Heart left ventricle (tissue), 16 donors: ENCODE results near the gene DUSP23. TPM values are rescaled to one million over a fixed set of nuclear protein-coding genes. Genes with fewer than 3 reads are reported as not detected.

Experiments
- ATAC-seq, 4 donors: fragments of 200-7000 bp; cut with Tn5 transposase; one replicate each; pipeline ENCODE4 v1.9.1; 2020 to 2022; ENCODE audit warnings: moderate library complexity in 4 of 4, mild to moderate bottlenecking in 3 of 4, moderate number of reproducible peaks in 1 of 4
- DNase-seq, 5 donors: peaks; one replicate each; pipeline ENCODE4 v3.0.0-alpha.2; 2020
- H3K27ac ChIP-seq, 12 donors: fragments of 200-600 bp; sonication (generic) in 4 of 12; one replicate each; pipeline versions ENCODE4 v1.5.0 to v1.8.0; 2016 to 2022; ENCODE audit warnings: mild to moderate bottlenecking in 2 of 12
- H3K27me3 ChIP-seq, 9 donors: fragments of 200-600 bp; sonication (generic) in 2 of 9; one replicate each; pipeline versions ENCODE4 v1.5.1 to v1.8.0; 2016 to 2022; ENCODE audit warnings: mild to moderate bottlenecking in 3 of 9
- H3K36me3 ChIP-seq, 9 donors: fragments of 200-600 bp; sonication (generic) in 2 of 9; one replicate each; pipeline versions ENCODE4 v1.5.0 to v1.8.0; 2018 to 2022; ENCODE audit warnings: mild to moderate bottlenecking in 2 of 9
- H3K4me1 ChIP-seq, 12 donors: fragments of 200-600 bp; sonication (generic) in 4 of 12; one replicate each; pipeline versions ENCODE4 v1.5.0 to v1.8.0; 2016 to 2022; ENCODE audit warnings: mild to moderate bottlenecking in 3 of 12
- H3K4me3 ChIP-seq, 12 donors: fragments of 200-600 bp; sonication (generic) in 4 of 12; one replicate each; pipeline versions ENCODE4 v1.5.0 to v1.8.0; 2017 to 2022; ENCODE audit warnings: mild to moderate bottlenecking in 9 of 12, moderate library complexity in 4 of 12
- H3K9me3 ChIP-seq, 12 donors: fragments of 200-600 bp; sonication (generic) in 4 of 12; one replicate each; pipeline versions ENCODE4 v1.5.0 to v1.8.0; 2016 to 2022; ENCODE audit warnings: mild to moderate bottlenecking in 1 of 12
- CTCF ChIP-seq, 12 donors: fragments of 200-600 bp; sonication (generic) in 4 of 12; IDR thresholded peaks; one replicate each; pipeline versions ENCODE4 v1.5.0 to v1.8.0; 2018 to 2022; ENCODE audit warnings: antibody characterized with exemption in 12 of 12, mild to moderate bottlenecking in 5 of 12
- POLR2A ChIP-seq, 2 donors: fragments of 450-650 bp; IDR thresholded peaks; one replicate each; pipeline ENCODE4 v1.6.1; 2017; ENCODE audit warnings: antibody characterized with exemption in 2 of 2, mild to moderate bottlenecking in 2 of 2, moderate library complexity in 2 of 2
- WGBS, 4 donors: extraction: QIAGEN DNeasy Blood & Tissue Kit in 2 of 4; methylation state at CpG; one replicate each; pipeline versions ENCODE4 v1.1.5 to v1.1.7; 2013 to 2018; 5-methylcytosine and 5-hydroxymethylcytosine counted together
- intact Hi-C, 10 donors: fragments of 100-400 bp; cut with DNase I; formaldehyde crosslinking; loops; one replicate each; pipeline versions ENCODE4 v1.11.1 to v1.14.2; 2022
- polyA plus RNA-seq, 2 donors: library from polyadenylated mRNA; stranded (reverse); fragments of 200-250 nt; gene quantifications; one replicate each; pipeline ENCODE4 v1.2.3, GENCODE V29; 2013
- total RNA-seq, 9 donors: library from RNA; depleted of rRNA in 2 of 9; stranded (reverse); fragments of >200 nt in 2 of 9; fragmentation: NEBNext Ultra II Directional in 3 of 9; extraction: Animal tissue kit (Norgen Biotek cat#: 25700) in 3 of 9; gene quantifications; one replicate each; pipeline versions ENCODE4 v1.1.0 to v1.2.4, GENCODE V29; 2016 to 2023
- donor health status: ischemic (EF 13 %, LVEDD 7.1; RV severe dilation, severe dysfunction).
- donor health status: healthy with polysubstance abuse.
- donor health status: DM: no; HTN: yes; CAD: no.
- donor health status: DM: no; HTN: no; CAD: no.
- donor health status: ischemic (EF 25% LVEDD 6.9; RV normal size, moderate dysfunction).
- donor health status: ischemic (EF 25% LVEDD 5.7; RV mildly dilated, moderate dysfunction).
- donor health status: healthy.
- donor health status: DM: yes; HTN: yes; CAD: no.
- donor health status: ischemic (EF 35%, LVEDD 5.7; RV mildly dilated, moderate dysfunction).
- donor health status: nonischemic (EF 11% LVEDD 7.7; RV severe dilation, severe dysfunction).
- donor health status: DM: yes; HTN: yes; CAD: no.
- donor health status: PGD.
- donor health status: ischemic (EF 29% LVEDD 5.4; RV normal size, mild dysfunction).
- donor health status: nonischemic (EF 23%, LVEDD 6.1; RV moderate dilation, normal function).

DUSP23 gene
- total and polyA plus RNA-seq, 11 donors: 10.0 to 59.2 (median 22.6) TPM

GRCh38 chr1:159774465-159774864, 6.3 kb upstream of the DUSP23 start:
- no peaks in the 10 kb centered on the region for H3K9me3 ChIP-seq
- no peak for TF ChIP-seq POLR2A (IDR thresholded peaks at IDR 0.05)
- TF ChIP-seq CTCF (IDR thresholded peaks at IDR 0.05): no peak
- peak; percentile 51 to 72 (median 62) for ATAC-seq
- peaks cover 0 to 12% (median 3%) of the 10 kb centered on the region in 12 donors for H3K4me1 ChIP-seq
- peak overlapping the region in 8 of 12 donors; percentile 10 to 51 (median 48) for H3K27ac ChIP-seq
- H3K36me3 ChIP-seq: no peaks in the 10 kb centered on the region
- peaks cover 0 to 4% (median 0%) of the 10 kb centered on the region in 9 donors for H3K27me3 ChIP-seq
- DNase-seq: no peak
- intact Hi-C loops: loop anchor here in 1 of 10 donors (5.0 kb wide), 1 partner anchor 607 kb away; no protein-coding TSS in a partner anchor
- WGBS, 4 donors: 51 to 68% (median 61%) methylated on average over 2 of the region's 2 CpGs
- H3K4me3 ChIP-seq: no peak overlapping the region

GRCh38 chr1:159775716-159776115, 5.0 kb upstream of the DUSP23 start:
- intact Hi-C loops: no loop called here
- H3K4me3 ChIP-seq: no peak overlapping the region
- H3K27me3 ChIP-seq: peaks cover 0 to 4% (median 0%) of the 10 kb centered on the region in 9 donors
- no peaks in the 10 kb centered on the region for H3K9me3 ChIP-seq
- ATAC-seq (no peak), DNase-seq (no peak)
- no peak for TF ChIP-seq POLR2A (IDR thresholded peaks at IDR 0.05)
- TF ChIP-seq CTCF (IDR thresholded peaks at IDR 0.05): no peak
- no peak overlapping the region for H3K27ac ChIP-seq
- H3K36me3 ChIP-seq: no peaks in the 10 kb centered on the region
- H3K4me1 ChIP-seq: peaks cover 0 to 21% (median 9%) of the 10 kb centered on the region in 12 donors
- 83 to 90% (median 89%) methylated on average over 2 of the region's 2 CpGs for WGBS, 4 donors

- WGBS, 4 donors: 93% methylated on average over 4 of the region's 4 CpGs
- Histone ChIP-seq H3K4me3 (no peak overlapping the region), H3K4me1 (peaks cover 0 to 29% (median 13%) of the 10 kb centered on the region in 12 donors), H3K9me3 (no peaks in the 10 kb centered on the region), H3K27me3 (no peaks in the 10 kb centered on the region), H3K27ac (peak overlapping the region in 2 of 12 donors; percentile 31 to 62), H3K36me3 (no peaks in the 10 kb centered on the region)
- no peak for ATAC-seq
- intact Hi-C loops: no loop called here
- no peak for DNase-seq
- TF ChIP-seq CTCF (IDR thresholded peaks at IDR 0.05) (no peak), POLR2A (IDR thresholded peaks at IDR 0.05) (no peak)
Measured at GRCh38 chr1:159778266-159778665, 2.5 kb upstream of the DUSP23 start.

- intact Hi-C loops: no loop called here
- peak overlapping the region in 7 of 12 donors; percentile 5 to 62 (median 53) for H3K27ac ChIP-seq
- H3K4me1 ChIP-seq: peaks cover 0 to 29% (median 13%) of the 10 kb centered on the region in 12 donors
- H3K27me3 ChIP-seq: no peaks in the 10 kb centered on the region
- ATAC-seq (no peak), DNase-seq (no peak)
- no peak overlapping the region for H3K4me3 ChIP-seq
- 72 to 77% (median 72%) methylated on average over 2 of the region's 2 CpGs for WGBS, 4 donors
- H3K36me3 ChIP-seq: no peaks in the 10 kb centered on the region
- H3K9me3 ChIP-seq: no peaks in the 10 kb centered on the region
- TF ChIP-seq POLR2A (IDR thresholded peaks at IDR 0.05) (no peak), CTCF (IDR thresholded peaks at IDR 0.05) (no peak)
Measured at GRCh38 chr1:159779403-159779851, 1.3 kb upstream of the DUSP23 start.
